ENCODE results near the gene TMEM26.

TMEM26 gene

GRCh38 chr10:61460835-61461234 lies 7.7 kb upstream of the TMEM26 start:
- DNase-seq (ENCODE audit: low read depth) = no peak

GRCh38 chr10:61458031-61458430 lies 4.8 kb upstream of the TMEM26 start:
- no peak for TF ChIP-seq CTCF (conservative IDR thresholded peaks at IDR 0.05; ENCODE audit: low read length)
- DNase-seq (ENCODE audit: low read depth) = no peak
- no peak overlapping the region for H3K4me3 ChIP-seq (ENCODE audit: low read length)

More at GRCh38 chr10:61460835-61461234, 7.7 kb upstream of the TMEM26 start:
- no peak for TF ChIP-seq CTCF (conservative IDR thresholded peaks at IDR 0.05; ENCODE audit: low read length)
- no peak overlapping the region for H3K4me3 ChIP-seq (ENCODE audit: low read length)

- no peak overlapping the region for H3K4me3 ChIP-seq (ENCODE audit: low read length)
- DNase-seq (ENCODE audit: low read depth) = no peak
- TF ChIP-seq CTCF (conservative IDR thresholded peaks at IDR 0.05; ENCODE audit: low read length) = no peak
These were observed 3.1 kb upstream of the TMEM26 start for GRCh38 chr10:61456095-61456789.

- no peak for DNase-seq (ENCODE audit: low read depth)
- no peak overlapping the region for H3K4me3 ChIP-seq (ENCODE audit: low read length)
- TF ChIP-seq CTCF (conservative IDR thresholded peaks at IDR 0.05; ENCODE audit: low read length) = no peak
These were observed 2.5 kb upstream of the TMEM26 start for GRCh38 chr10:61455656-61456055.

- no peak for DNase-seq (ENCODE audit: low read depth)
- TF ChIP-seq CTCF (conservative IDR thresholded peaks at IDR 0.05; ENCODE audit: low read length) = no peak
- H3K4me3 ChIP-seq (ENCODE audit: low read length) = no peak overlapping the region
These were observed 1.4 kb upstream of the TMEM26 start for GRCh38 chr10:61454541-61454940.

- no peak for DNase-seq (ENCODE audit: low read depth)
- TF ChIP-seq CTCF (conservative IDR thresholded peaks at IDR 0.05; ENCODE audit: low read length) = no peak
These were observed 980 bp downstream of the TMEM26 start for GRCh38 chr10:61452151-61452651.

GRCh38 chr10:61451357-61451756 lies 1.8 kb downstream of the TMEM26 start:
- TF ChIP-seq CTCF (conservative IDR thresholded peaks at IDR 0.05; ENCODE audit: low read length) = no peak
- H3K4me3 ChIP-seq (ENCODE audit: low read length) = no peak overlapping the region
- DNase-seq (ENCODE audit: low read depth) = no peak

More at GRCh38 chr10:61452151-61452651, 980 bp downstream of the TMEM26 start:
- peak overlapping the region; percentile 72 for H3K4me3 ChIP-seq (ENCODE audit: low read length)

Data from AG10803 (cell line).